Activated T-helper 2 cell treated with anti-CD3 and anti-CD28 coated beads, Interferon-gamma antibody, Interleukin-2, Interleukin-4, amounts not matched to agents 10 μg/mL and 5 μg/mL and 100 μg/mL, durations not matched to agents 14 hours and 24 hours and 36 hours (primary cell): ENCODE measurements around the gene CFAP97D2. TPM values are rescaled to one million over a fixed set of nuclear protein-coding genes. Genes with fewer than 3 reads are reported as not detected.

Experiments
- DNase-seq: peaks from one replicate; pipeline ENCODE4 v3.0.0; 2021; ENCODE audit warnings: low spot score
- H3K27ac Mint-ChIP-seq: one replicate; pipeline ENCODE4 v1.8.0; 2021; ENCODE audit warnings: mixed read lengths
- H3K27me3 Mint-ChIP-seq: one replicate; pipeline ENCODE4 v1.8.0; 2021; ENCODE audit warnings: low read depth, mixed read lengths
- H3K36me3 Mint-ChIP-seq: one replicate; pipeline ENCODE4 v1.8.0; 2021; ENCODE audit warnings: low read depth, mixed read lengths
- H3K4me1 Mint-ChIP-seq: one replicate; pipeline ENCODE4 v1.8.0; 2021; ENCODE audit warnings: low read depth, mixed read lengths
- H3K4me3 Mint-ChIP-seq: one replicate; pipeline ENCODE4 v1.8.0; 2021; ENCODE audit warnings: low read depth, mild to moderate bottlenecking, moderate library complexity, mixed read lengths
- H3K9me3 Mint-ChIP-seq: one replicate; pipeline ENCODE4 v1.8.0; 2021; ENCODE audit warnings: mixed read lengths
- intact Hi-C: fragments of 100-400 bp; cut with micrococcal nuclease; formaldehyde crosslinking; loops from one replicate; pipeline ENCODE4 v1.15.1; 2023
- total RNA-seq: library from RNA; stranded (reverse); gene quantifications from 2 replicates; pipeline ENCODE4 v1.2.3, GENCODE V29; 2022

The CFAP97D2 gene
- total RNA-seq, 1 donor from 2014 or later = not detected

DNA sequence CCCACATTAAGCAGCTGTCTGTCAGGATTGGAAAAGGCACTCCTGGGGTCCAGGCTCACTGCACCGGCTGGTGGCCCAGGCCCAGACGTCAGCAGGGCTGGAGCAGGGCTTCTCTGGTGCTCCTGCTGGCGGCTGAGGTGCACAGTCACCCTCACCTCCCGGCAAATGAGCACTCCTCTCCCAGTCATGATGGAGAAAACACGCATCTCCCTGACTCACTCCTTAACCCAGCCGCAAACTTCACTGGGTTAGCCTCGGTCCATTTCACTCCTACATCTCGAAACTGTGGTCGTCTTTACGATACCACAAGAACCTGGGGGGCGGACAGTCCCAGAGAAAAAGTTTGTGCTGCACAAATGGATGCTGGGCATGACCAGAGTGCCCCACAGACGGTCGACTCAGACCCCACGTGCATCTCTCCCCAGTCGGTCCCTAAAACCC lies 43.3 kb upstream of the CFAP97D2 start:
- Mint-ChIP-seq H3K4me3 (no peak overlapping the region), H3K36me3 (peaks cover 3% of the 10 kb centered on the region), H3K27me3 (peaks cover 17% of the 10 kb centered on the region), H3K4me1 (peaks cover 16% of the 10 kb centered on the region), H3K27ac (no peak overlapping the region), H3K9me3 (peaks cover 3% of the 10 kb centered on the region)
- no peak for DNase-seq
- intact Hi-C loops = no loop called here

DNA sequence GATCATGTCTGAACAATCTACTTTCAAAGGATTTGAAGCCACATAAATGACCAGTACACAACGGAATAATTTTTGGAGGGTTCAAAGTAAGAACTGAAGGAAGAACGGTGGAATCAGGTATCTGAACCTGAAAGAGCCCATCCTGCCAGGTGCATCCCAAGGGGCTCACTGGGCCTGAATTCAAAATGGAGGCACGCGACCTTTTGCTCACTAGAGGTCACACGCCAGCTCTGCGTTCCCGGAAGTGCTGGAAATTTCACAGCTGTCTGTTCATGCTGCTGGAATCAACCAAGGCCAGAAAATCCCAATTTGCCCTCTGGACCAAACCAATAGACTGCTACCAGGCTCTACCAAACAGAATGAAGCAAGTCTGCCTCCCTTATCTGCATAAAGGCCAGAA lies 42.5 kb upstream of the CFAP97D2 start:
- no peak for DNase-seq
- intact Hi-C loops = no loop called here
- peaks cover 9% of the 10 kb centered on the region for H3K4me1 Mint-ChIP-seq
- peaks cover 3% of the 10 kb centered on the region for H3K9me3 Mint-ChIP-seq
- peaks cover 17% of the 10 kb centered on the region for H3K27me3 Mint-ChIP-seq
- H3K4me3 Mint-ChIP-seq = no peak overlapping the region
- peaks cover 2% of the 10 kb centered on the region for H3K36me3 Mint-ChIP-seq
- no peak overlapping the region for H3K27ac Mint-ChIP-seq

DNA sequence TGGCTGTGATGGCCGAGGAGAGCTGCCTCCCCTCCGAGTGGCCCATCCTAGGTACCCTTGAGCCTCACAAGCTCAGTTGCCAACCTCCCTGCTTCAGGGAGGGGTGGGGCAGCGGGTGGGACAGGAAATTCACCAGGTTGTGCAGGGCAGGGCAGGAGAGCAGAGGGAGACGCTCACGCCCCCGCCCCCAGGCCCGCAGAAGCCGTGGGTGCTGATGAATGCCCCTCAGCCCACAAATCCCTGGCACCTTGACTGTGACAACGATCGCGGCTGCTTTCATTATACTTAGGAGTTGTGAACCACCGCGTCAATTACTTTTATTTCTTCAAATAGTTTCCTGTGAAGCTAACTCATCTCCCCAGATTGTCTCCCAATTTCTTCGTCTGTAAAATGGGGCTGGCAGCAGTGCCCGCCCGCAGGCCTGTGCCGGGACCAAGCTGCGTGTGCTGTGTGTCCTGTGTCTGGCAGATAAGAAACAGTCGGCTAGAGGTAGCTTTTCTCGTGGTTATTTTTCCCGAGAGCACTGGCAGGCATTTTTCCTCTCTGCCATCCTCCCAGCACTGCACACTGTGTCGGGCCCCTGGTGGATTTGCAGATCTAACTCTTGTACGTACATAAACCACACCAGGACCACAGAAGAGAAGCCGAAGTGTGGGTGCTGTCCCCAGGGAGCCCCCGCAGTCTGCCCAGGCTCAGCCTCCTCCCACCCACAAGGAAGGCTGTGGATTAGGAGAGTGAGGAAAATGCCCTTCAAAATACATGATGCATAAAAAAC lies 38.7 kb upstream of the CFAP97D2 start:
- Mint-ChIP-seq H3K4me3 (no peak overlapping the region), H3K27me3 (peaks cover 7% of the 10 kb centered on the region), H3K36me3 (no peaks in the 10 kb centered on the region), H3K4me1 (peaks cover 15% of the 10 kb centered on the region), H3K9me3 (peaks cover 3% of the 10 kb centered on the region), H3K27ac (no peak overlapping the region)
- intact Hi-C loops = loop anchor here (1.0 kb wide), 1 partner anchor 11 kb away; no protein-coding TSS in a partner anchor
- DNase-seq = no peak

GRCh38 chr13:114140906-114141250 lies 38.2 kb upstream of the CFAP97D2 start:
- H3K36me3 Mint-ChIP-seq = no peaks in the 10 kb centered on the region
- H3K27me3 Mint-ChIP-seq = peaks cover 6% of the 10 kb centered on the region
- H3K4me1 Mint-ChIP-seq = peaks cover 18% of the 10 kb centered on the region
- no peak overlapping the region for H3K4me3 Mint-ChIP-seq
- H3K9me3 Mint-ChIP-seq = peaks cover 3% of the 10 kb centered on the region
- H3K27ac Mint-ChIP-seq = no peak overlapping the region
- intact Hi-C loops = loop anchor here (1.0 kb wide), 1 partner anchor 12 kb away; no protein-coding TSS in a partner anchor
- no peak for DNase-seq

DNA sequence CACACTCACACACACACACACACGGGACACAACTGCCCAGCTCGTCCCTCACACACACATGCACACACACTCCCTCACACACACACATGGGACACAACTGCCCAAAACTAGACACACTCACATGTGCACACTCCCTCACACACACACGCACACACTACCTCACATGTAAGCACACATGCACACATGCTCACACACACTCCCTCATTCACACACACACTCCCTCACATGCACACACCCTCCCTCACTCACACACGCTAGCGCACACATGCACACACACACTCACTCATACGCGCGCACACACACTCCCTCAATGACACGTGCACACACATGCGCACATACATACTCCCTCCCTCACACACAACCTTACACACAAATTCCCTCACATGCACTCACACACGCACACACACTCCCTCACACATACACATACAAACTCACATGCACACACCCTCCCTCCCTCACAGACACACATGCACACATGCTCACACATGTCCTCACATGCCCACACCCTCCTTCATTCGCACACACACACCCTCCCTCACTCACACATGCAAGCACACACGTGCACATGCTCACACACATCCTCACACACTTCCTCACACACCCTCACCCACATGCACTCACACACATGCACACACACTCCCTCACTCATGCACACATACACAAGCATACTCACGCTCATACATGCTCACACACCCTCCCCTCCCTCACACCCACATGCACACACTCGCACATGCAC lies 37.6 kb upstream of the CFAP97D2 start:
- peaks cover 6% of the 10 kb centered on the region for H3K27me3 Mint-ChIP-seq
- H3K9me3 Mint-ChIP-seq = peaks cover 3% of the 10 kb centered on the region
- intact Hi-C loops = no loop called here
- DNase-seq = no peak
- H3K36me3 Mint-ChIP-seq = no peaks in the 10 kb centered on the region
- peaks cover 23% of the 10 kb centered on the region for H3K4me1 Mint-ChIP-seq
- H3K27ac Mint-ChIP-seq = no peak overlapping the region
- no peak overlapping the region for H3K4me3 Mint-ChIP-seq

- no peak overlapping the region for H3K4me3 Mint-ChIP-seq
- no peak for DNase-seq
- intact Hi-C loops = no loop called here
- peaks cover 10% of the 10 kb centered on the region for H3K27me3 Mint-ChIP-seq
- H3K4me1 Mint-ChIP-seq = peaks cover 31% of the 10 kb centered on the region
- no peak overlapping the region for H3K27ac Mint-ChIP-seq
- no peaks in the 10 kb centered on the region for H3K36me3 Mint-ChIP-seq
- peaks cover 3% of the 10 kb centered on the region for H3K9me3 Mint-ChIP-seq
These were observed 36.9 kb upstream of the CFAP97D2 start for GRCh38 chr13:114142137-114142550.

DNA sequence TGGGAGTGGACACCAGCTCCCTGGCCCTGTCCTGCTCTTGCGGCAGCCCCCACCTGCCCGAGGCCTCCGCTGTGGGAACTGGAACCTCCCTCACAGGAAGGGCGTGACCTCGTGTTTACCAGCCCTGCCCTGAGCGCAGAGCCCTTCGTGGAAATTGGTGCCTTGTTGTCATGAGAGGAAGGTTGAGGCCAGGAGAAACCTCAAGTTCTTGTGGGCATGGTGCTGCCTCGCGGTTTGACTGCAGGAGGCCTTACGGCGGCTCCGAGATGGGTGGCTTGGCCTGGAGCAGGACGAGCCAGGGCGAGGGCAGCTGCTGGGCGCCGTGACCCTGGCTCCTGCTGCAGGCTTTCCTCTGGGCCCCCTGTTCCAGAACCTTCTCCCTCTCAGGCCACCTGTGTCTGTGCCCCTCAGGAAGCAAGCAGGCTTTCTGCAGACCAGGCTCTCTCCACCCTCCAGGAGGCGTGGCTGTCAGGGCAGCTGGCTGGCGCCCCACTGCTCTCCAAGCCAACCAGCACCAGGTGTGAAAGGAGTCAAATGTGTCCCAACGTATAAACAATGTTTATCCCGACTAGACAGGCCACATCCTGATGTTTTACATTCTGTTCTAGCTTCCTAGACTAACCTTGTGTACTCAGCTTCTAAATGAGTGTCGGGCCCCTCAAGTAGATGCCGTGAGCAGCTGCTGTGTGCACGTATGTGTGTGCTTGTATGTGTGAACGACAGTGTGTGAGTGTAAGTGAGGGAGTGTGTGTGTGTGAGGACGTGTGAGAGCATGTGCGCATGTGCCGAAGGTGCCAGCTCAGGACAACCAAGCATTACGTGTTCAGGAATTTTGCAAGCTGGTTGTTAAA lies 36.2 kb upstream of the CFAP97D2 start:
- Mint-ChIP-seq H3K27ac (no peak overlapping the region), H3K4me3 (no peak overlapping the region), H3K36me3 (no peaks in the 10 kb centered on the region), H3K9me3 (peaks cover under 1% of the 10 kb centered on the region), H3K27me3 (peaks cover 10% of the 10 kb centered on the region), H3K4me1 (peaks cover 31% of the 10 kb centered on the region)
- DNase-seq = peak; percentile 79
- intact Hi-C loops = no loop called here

GRCh38 chr13:114143806-114144605 lies 35.1 kb upstream of the CFAP97D2 start:
- H3K36me3 Mint-ChIP-seq = no peaks in the 10 kb centered on the region
- peaks cover 41% of the 10 kb centered on the region for H3K4me1 Mint-ChIP-seq
- peaks cover 10% of the 10 kb centered on the region for H3K27me3 Mint-ChIP-seq
- no peak for DNase-seq
- no peak overlapping the region for H3K27ac Mint-ChIP-seq
- H3K4me3 Mint-ChIP-seq = no peak overlapping the region
- no peaks in the 10 kb centered on the region for H3K9me3 Mint-ChIP-seq
- intact Hi-C loops = no loop called here

GRCh38 chr13:114144606-114145244 lies 34.3 kb upstream of the CFAP97D2 start:
- Mint-ChIP-seq H3K4me3 (no peak overlapping the region), H3K9me3 (no peaks in the 10 kb centered on the region), H3K36me3 (no peaks in the 10 kb centered on the region), H3K27ac (no peak overlapping the region), H3K27me3 (peaks cover 10% of the 10 kb centered on the region), H3K4me1 (peaks cover 48% of the 10 kb centered on the region)
- DNase-seq = no peak
- intact Hi-C loops = loop anchor here (5.0 kb wide), 2 partner anchors 32 to 83 kb away; no protein-coding TSS in a partner anchor

- DNase-seq = no peak
- H3K27ac Mint-ChIP-seq = no peak overlapping the region
- H3K4me3 Mint-ChIP-seq = no peak overlapping the region
- peaks cover 53% of the 10 kb centered on the region for H3K4me1 Mint-ChIP-seq
- H3K27me3 Mint-ChIP-seq = peaks cover 10% of the 10 kb centered on the region
- intact Hi-C loops = loop anchor here (5.0 kb wide), 2 partner anchors 33 to 82 kb away; no protein-coding TSS in a partner anchor
- H3K9me3 Mint-ChIP-seq = no peaks in the 10 kb centered on the region
- no peaks in the 10 kb centered on the region for H3K36me3 Mint-ChIP-seq
These were observed 33.8 kb upstream of the CFAP97D2 start for GRCh38 chr13:114145256-114145655.

DNA sequence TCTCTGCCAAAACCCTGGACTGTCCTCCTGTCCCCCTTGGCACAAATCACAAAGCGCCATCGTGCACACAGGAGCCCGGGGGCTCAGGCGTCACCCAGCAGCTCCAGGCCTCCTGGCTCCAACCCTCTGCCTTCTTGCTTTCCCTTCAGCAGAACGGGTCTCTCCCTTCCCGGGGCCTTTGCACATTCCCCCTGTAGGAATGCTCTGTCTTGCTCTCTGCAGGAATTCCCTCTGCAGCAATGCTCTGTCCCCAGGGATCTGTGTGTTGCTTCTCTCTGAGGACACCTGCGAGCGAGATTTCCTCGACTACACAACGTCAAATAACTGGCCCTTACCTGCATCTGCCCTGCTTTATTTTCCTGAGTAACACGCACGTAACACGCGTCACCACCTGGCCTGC lies 33.3 kb upstream of the CFAP97D2 start:
- Mint-ChIP-seq H3K27me3 (peaks cover 6% of the 10 kb centered on the region), H3K27ac (no peak overlapping the region), H3K4me1 (peaks cover 57% of the 10 kb centered on the region), H3K9me3 (no peaks in the 10 kb centered on the region), H3K4me3 (no peak overlapping the region), H3K36me3 (no peaks in the 10 kb centered on the region)
- intact Hi-C loops = loop anchor here (5.0 kb wide), 2 partner anchors 33 to 82 kb away; no protein-coding TSS in a partner anchor
- DNase-seq = no peak
